GM23248 (cell line): ENCODE data around the gene FAM240A.

Experiments
- EZH2 ChIP-seq: fragments of 200-600 bp; sonication (generic); IDR thresholded peaks from 2 replicates; pipeline ENCODE4 v1.6.1; 2018; ENCODE audit warnings: antibody characterized with exemption, mild to moderate bottlenecking; ENCODE audit not compliant: insufficient read depth, poor library complexity, severe bottlenecking
- EZH2phosphoT487 ChIP-seq: fragments of 200-600 bp; sonication (generic); IDR thresholded peaks from 2 replicates; pipeline ENCODE4 v1.6.1; 2018; ENCODE audit warnings: antibody characterized with exemption, moderate library complexity, mild to moderate bottlenecking, low read depth; ENCODE audit not compliant: insufficient read depth

- no peak for TF ChIP-seq EZH2
- TF ChIP-seq EZH2phosphoT487: no peak
Measured at GRCh38 chr3:46667657-46668056, 55.3 kb downstream of the FAM240A start.
